GM10266 (cell line): ENCODE measurements around the gene FUT6.

Experiments used
- DNase-seq: peaks from one replicate; pipeline ENCODE4 v3.0.0; 2012; ENCODE audit errors: extremely low spot score
- CTCF ChIP-seq: IDR thresholded peaks from 2 replicates; pipeline ENCODE4 v1.5.1; 2012; ENCODE audit warnings: mild to moderate bottlenecking, low read depth; ENCODE audit not compliant: control insufficient read depth, insufficient read depth; ENCODE audit errors: missing control alignments

The FUT6 gene

GRCh38 chr19:5827342-5827890 lies 12.1 kb downstream of the FUT6 start:
- DNase-seq = no peak
- TF ChIP-seq CTCF = no peak

GRCh38 chr19:5826531-5827341 lies 12.8 kb downstream of the FUT6 start:
- no peak for TF ChIP-seq CTCF
- peak; percentile 58 for DNase-seq

- no peak for DNase-seq
- no peak for TF ChIP-seq CTCF
Measured at GRCh38 chr19:5825178-5825577, 14.3 kb downstream of the FUT6 start.

- no peak for DNase-seq
- no peak for TF ChIP-seq CTCF
Measured at GRCh38 chr19:5824751-5825150, 14.8 kb downstream of the FUT6 start.

- peak; percentile 22 for TF ChIP-seq CTCF
Measured at GRCh38 chr19:5823579-5824281, 15.8 kb downstream of the FUT6 start.

GRCh38 chr19:5822181-5822844 lies 17.2 kb downstream of the FUT6 start:
- DNase-seq = no peak
- TF ChIP-seq CTCF = no peak

More at GRCh38 chr19:5823579-5824281, 15.8 kb downstream of the FUT6 start:
- DNase-seq = no peak
